ENCODE results near the gene ARID1A.

- TF ChIP-seq POLR2A (IDR thresholded peaks at IDR 0.05) (no peak), POLR2AphosphoS5 (IDR thresholded peaks at IDR 0.05) (no peak)
Observed at GRCh38 chr1:26724926-26725325, 29.1 kb downstream of the ARID1A start.

All from stomach (tissue), 4 donors.